SK-N-SH (cell line): ENCODE results near the gene ITGA5. TPM values are rescaled to one million over a fixed set of nuclear protein-coding genes. Genes with fewer than 3 reads are reported as not detected.

Source experiments
- CTCF ChIA-PET: fragments of 300-600, 350-600 bp; formaldehyde crosslinking; extraction: SDS; loops from one replicate; lab custom pipeline; 2021; lab: Yijun Ruan, JAX
- POLR2A ChIA-PET: fragments of 350-600 bp; sonication (Branson Sonifier 250); formaldehyde crosslinking; extraction: SDS; loops from one replicate; lab custom pipeline; 2020; ENCODE audit warnings: antibody characterized with exemption, inconsistent platforms; lab: Yijun Ruan, JAX
- DNase-seq: peaks from one replicate; pipeline ENCODE4 v3.0.0; 2012
- H2AFZ ChIP-seq: fragments of 200-600 bp; sonication (generic); 2 replicates; pipeline ENCODE4 v1.8.1; 2016; ENCODE audit warnings: antibody characterized with exemption, mild to moderate bottlenecking, low read depth
- H3F3A ChIP-seq: fragments of 200-600 bp; sonication (generic); replicated peaks from 2 replicates; pipeline ENCODE3; 2016; ENCODE audit warnings: antibody characterized with exemption, mild to moderate bottlenecking; ENCODE audit not compliant: insufficient read depth
- H3K27ac ChIP-seq, 2 experiments: fragments of 200-500 bp in 1 of 2; fragments of 200-600 bp in 1 of 2; sonication (Bioruptor generic) in 1 of 2; sonication (generic), shearing (Covaris generic) in 1 of 2; 2 replicates each; pipeline versions ENCODE4 v1.5.1 to v1.6.1; 2014 to 2016; ENCODE audit warnings: low read depth in 2 of 2, inconsistent platforms in 1 of 2, low read length in 1 of 2, mild to moderate bottlenecking in 1 of 2, mixed read lengths in 1 of 2
- H3K27me3 ChIP-seq: fragments of 200-600 bp; sonication (generic), shearing (Covaris generic); 2 replicates; pipeline ENCODE4 v1.6.1; 2016; ENCODE audit warnings: mixed run types; ENCODE audit not compliant: insufficient read depth
- H3K36me3 ChIP-seq, 2 experiments: fragments of 200-500 bp in 1 of 2; fragments of 200-600 bp in 1 of 2; sonication (Bioruptor generic) in 1 of 2; sonication (generic) in 1 of 2; replicated peaks in 1 of 2; 2 replicates each; pipeline versions ENCODE3 to v1.5.1; 2014 to 2016; ENCODE audit warnings: low read length in 1 of 2, mild to moderate bottlenecking in 1 of 2; ENCODE audit not compliant: insufficient read depth in 2 of 2, control insufficient read depth in 1 of 2
- H3K4me1 ChIP-seq, 2 experiments: fragments of 200-500 bp in 1 of 2; fragments of 200-600 bp in 1 of 2; sonication (Bioruptor generic) in 1 of 2; sonication (generic), shearing (Covaris generic) in 1 of 2; 2 replicates each; pipeline versions ENCODE4 v1.5.1 to v1.6.1; 2014 to 2016; ENCODE audit warnings: low read depth in 1 of 2, low read length in 1 of 2, mixed run types in 1 of 2; ENCODE audit not compliant: insufficient read depth in 2 of 2, control insufficient read depth in 1 of 2
- H3K4me2 ChIP-seq: fragments of 200-600 bp; sonication (generic), shearing (Covaris generic); 2 replicates; pipeline ENCODE4 v1.6.1; 2017; ENCODE audit warnings: mixed run types
- H3K4me3 ChIP-seq, 2 experiments: fragments of 200-500 bp in 1 of 2; fragments of 200-600 bp in 1 of 2; sonication (Bioruptor generic) in 1 of 2; sonication (generic), shearing (Covaris generic) in 1 of 2; 2 replicates each; pipeline versions ENCODE4 v1.5.1 to v1.8.1; 2014 to 2016; ENCODE audit warnings: low read depth in 2 of 2, inconsistent platforms in 1 of 2, low read length in 1 of 2, mild to moderate bottlenecking in 1 of 2, mixed read lengths in 1 of 2, moderate library complexity in 1 of 2
- H3K79me2 ChIP-seq: fragments of 200-600 bp; sonication (generic); 2 replicates; pipeline ENCODE4 v1.8.1; 2017; ENCODE audit warnings: mild to moderate bottlenecking; ENCODE audit not compliant: insufficient read depth
- H3K9ac ChIP-seq: fragments of 200-600 bp; sonication (generic); 2 replicates; pipeline ENCODE4 v1.6.1; 2017; ENCODE audit warnings: mixed run types
- H3K9me2 ChIP-seq: fragments of 200-600 bp; sonication (generic); 2 replicates; pipeline ENCODE4 v1.6.1; 2017; ENCODE audit warnings: mixed run types
- H3K9me3 ChIP-seq: fragments of 200-600 bp; sonication (generic); 2 replicates; pipeline ENCODE4 v1.6.1; 2017; ENCODE audit warnings: mixed run types, mild to moderate bottlenecking, moderate library complexity
- H4K20me1 ChIP-seq: fragments of 200-600 bp; sonication (generic); 2 replicates; pipeline ENCODE4 v1.6.1; 2017; ENCODE audit warnings: mild to moderate bottlenecking, mixed run types; ENCODE audit not compliant: insufficient read depth
- CHD2 ChIP-seq: fragments of 150-350 bp; IDR thresholded peaks from 2 replicates; pipeline ENCODE4 v1.6.1; 2018; ENCODE audit warnings: low read length; ENCODE audit not compliant: partially characterized antibody
- ELF1 ChIP-seq: IDR thresholded peaks from 2 replicates; pipeline ENCODE4 v1.4.0; 2012
- EZH2phosphoT487 ChIP-seq: fragments of 200-600 bp; sonication (generic); IDR thresholded peaks from 2 replicates; pipeline ENCODE4 v1.6.1; 2017; ENCODE audit warnings: low read depth, mixed run types, mild to moderate bottlenecking, antibody characterized with exemption, moderate library complexity, borderline replicate concordance
- FOXM1 ChIP-seq: IDR thresholded peaks from 2 replicates; pipeline ENCODE4 v1.4.0; 2012; ENCODE audit warnings: low read depth, mild to moderate bottlenecking
- GATA2 ChIP-seq: sonication (generic); formaldehyde crosslinking; IDR thresholded peaks from 2 replicates; pipeline ENCODE4 v1.5.0; 2020; ENCODE audit warnings: mild to moderate bottlenecking, missing genetic modification reagents
- MAX ChIP-seq: IDR thresholded peaks from 2 replicates; pipeline ENCODE4 v1.4.0; 2012; ENCODE audit warnings: low read depth
- RAD21 ChIP-seq: IDR thresholded peaks from 2 replicates; pipeline ENCODE4 v1.6.1; 2012; ENCODE audit warnings: mild to moderate bottlenecking, low read length
- RCOR1 ChIP-seq: fragments of 150-350 bp; IDR thresholded peaks from 2 replicates; pipeline ENCODE4 v1.6.1; 2017; ENCODE audit warnings: antibody characterized with exemption, low read length
- TCF12 ChIP-seq: IDR thresholded peaks from 2 replicates; pipeline ENCODE4 v1.4.0; 2012
- WGBS: methylation state at CpG from one replicate; pipeline ENCODE4 v1.1.6; 2017; ENCODE audit warnings: low lambda C conversion rate; 5-methylcytosine and 5-hydroxymethylcytosine counted together
- polyA plus RNA-seq, 3 experiments: library from polyadenylated mRNA; depleted of rRNA; stranded (reverse); fragments of >200 nt; gene quantifications; 2 replicates each; pipeline ENCODE4 v1.2.3, GENCODE V29; 2012
- TF ChIP-seq, protein P1 (sequence below): IDR thresholded peaks from 2 replicates; pipeline ENCODE4 v1.4.0; 2012; ENCODE audit warnings: low read depth, borderline replicate concordance
- TF ChIP-seq, protein P2 (sequence below): IDR thresholded peaks from 2 replicates; pipeline ENCODE4 v1.6.1; 2012; ENCODE audit warnings: mild to moderate bottlenecking, low read depth, low read length, moderate library complexity

ITGA5 gene
- polyA plus RNA-seq, 1 of the 3 experiments (the other 2 are of a cell fraction), result 52.5 TPM

- TF ChIP-seq MAX, result no peak
- TF ChIP-seq, all 33 proteins: peak for 0
Measured at GRCh38 chr12:54420766-54421144, 1.7 kb upstream of the ITGA5 start (continued).

GRCh38 chr12:54418441-54419087 is 502 bp downstream of the ITGA5 start:
- H2AFZ ChIP-seq, result peak overlapping the region; percentile 99
- no peaks in the 10 kb centered on the region for H3K36me3 ChIP-seq
- DNase-seq, result peak; percentile 55
- under 1% methylated on average over 31 of the region's 35 CpGs for WGBS
- peaks cover 60% of the 10 kb centered on the region for H3K79me2 ChIP-seq
- H3K9me3 ChIP-seq, result no peaks in the 10 kb centered on the region
- peaks cover 0 to 30% of the 10 kb centered on the region in 2 experiments; a peak in 3 of 4 replicates for H3K4me1 ChIP-seq
- peak overlapping the region in 1 of 2 experiments; percentile 60; a peak in 2 of 4 replicates for H3K27ac ChIP-seq
- H4K20me1 ChIP-seq, result no peaks in the 10 kb centered on the region
- H3K4me2 ChIP-seq, result peak overlapping the region; percentile 98
- peak overlapping the region; percentile 94 for H3K9ac ChIP-seq
- H3F3A ChIP-seq, result peaks cover 5% of the 10 kb centered on the region
- no peak for TF ChIP-seq FOXM1
- TF ChIP-seq TCF12, result no peak
- no peak for TF ChIP-seq RCOR1
- TF ChIP-seq, protein P1, sequence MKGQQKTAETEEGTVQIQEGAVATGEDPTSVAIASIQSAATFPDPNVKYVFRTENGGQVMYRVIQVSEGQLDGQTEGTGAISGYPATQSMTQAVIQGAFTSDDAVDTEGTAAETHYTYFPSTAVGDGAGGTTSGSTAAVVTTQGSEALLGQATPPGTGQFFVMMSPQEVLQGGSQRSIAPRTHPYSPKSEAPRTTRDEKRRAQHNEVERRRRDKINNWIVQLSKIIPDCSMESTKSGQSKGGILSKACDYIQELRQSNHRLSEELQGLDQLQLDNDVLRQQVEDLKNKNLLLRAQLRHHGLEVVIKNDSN, result no peak
- TF ChIP-seq CHD2, result no peak
- TF ChIP-seq ELF1, result no peak
- TF ChIP-seq, protein P2, sequence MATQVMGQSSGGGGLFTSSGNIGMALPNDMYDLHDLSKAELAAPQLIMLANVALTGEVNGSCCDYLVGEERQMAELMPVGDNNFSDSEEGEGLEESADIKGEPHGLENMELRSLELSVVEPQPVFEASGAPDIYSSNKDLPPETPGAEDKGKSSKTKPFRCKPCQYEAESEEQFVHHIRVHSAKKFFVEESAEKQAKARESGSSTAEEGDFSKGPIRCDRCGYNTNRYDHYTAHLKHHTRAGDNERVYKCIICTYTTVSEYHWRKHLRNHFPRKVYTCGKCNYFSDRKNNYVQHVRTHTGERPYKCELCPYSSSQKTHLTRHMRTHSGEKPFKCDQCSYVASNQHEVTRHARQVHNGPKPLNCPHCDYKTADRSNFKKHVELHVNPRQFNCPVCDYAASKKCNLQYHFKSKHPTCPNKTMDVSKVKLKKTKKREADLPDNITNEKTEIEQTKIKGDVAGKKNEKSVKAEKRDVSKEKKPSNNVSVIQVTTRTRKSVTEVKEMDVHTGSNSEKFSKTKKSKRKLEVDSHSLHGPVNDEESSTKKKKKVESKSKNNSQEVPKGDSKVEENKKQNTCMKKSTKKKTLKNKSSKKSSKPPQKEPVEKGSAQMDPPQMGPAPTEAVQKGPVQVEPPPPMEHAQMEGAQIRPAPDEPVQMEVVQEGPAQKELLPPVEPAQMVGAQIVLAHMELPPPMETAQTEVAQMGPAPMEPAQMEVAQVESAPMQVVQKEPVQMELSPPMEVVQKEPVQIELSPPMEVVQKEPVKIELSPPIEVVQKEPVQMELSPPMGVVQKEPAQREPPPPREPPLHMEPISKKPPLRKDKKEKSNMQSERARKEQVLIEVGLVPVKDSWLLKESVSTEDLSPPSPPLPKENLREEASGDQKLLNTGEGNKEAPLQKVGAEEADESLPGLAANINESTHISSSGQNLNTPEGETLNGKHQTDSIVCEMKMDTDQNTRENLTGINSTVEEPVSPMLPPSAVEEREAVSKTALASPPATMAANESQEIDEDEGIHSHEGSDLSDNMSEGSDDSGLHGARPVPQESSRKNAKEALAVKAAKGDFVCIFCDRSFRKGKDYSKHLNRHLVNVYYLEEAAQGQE, result no peak
- no peak for TF ChIP-seq GATA2
- no peak for TF ChIP-seq RAD21
- TF ChIP-seq EZH2phosphoT487, result no peak
- H3K9me2 ChIP-seq, result no peaks in the 10 kb centered on the region
- ChIA-PET CTCF (interaction anchor here (0.8 to 11.8 kb wide), 5 partner anchors 13 to 34 kb away, joined by 3 to 125 read pairs (median 9); partner anchors contain the start of gene ZNF385A), POLR2A (no interaction called here)
- no peaks in the 10 kb centered on the region for H3K27me3 ChIP-seq
- H3K4me3 ChIP-seq, result peak overlapping the region; percentile 59 to 96
